GM23338 (cell line): ENCODE measurements around the gene MRFAP1.

Source experiments
- CREB1 ChIP-seq: fragments of 250-450 bp; sonication (Bioruptor Pico); IDR thresholded peaks from 2 replicates; pipeline ENCODE4 v1.5.0; 2020; ENCODE audit warnings: low read depth, mild to moderate bottlenecking, moderate library complexity
- EZH2 ChIP-seq: fragments of 200-600 bp; sonication (generic); IDR thresholded peaks from one replicate; pipeline ENCODE4 v1.8.0; 2017; ENCODE audit warnings: antibody characterized with exemption, mild to moderate bottlenecking, low read depth; ENCODE audit not compliant: unreplicated experiment
- EZH2phosphoT487 ChIP-seq: fragments of 200-600 bp; sonication (generic); IDR thresholded peaks from one replicate; pipeline ENCODE4 v1.8.1; 2018; ENCODE audit warnings: antibody characterized with exemption; ENCODE audit not compliant: unreplicated experiment
- JUNB ChIP-seq: IDR thresholded peaks from one replicate; pipeline ENCODE4 v1.6.1; 2016; ENCODE audit warnings: antibody characterized with exemption; ENCODE audit not compliant: unreplicated experiment
- NANOG ChIP-seq: IDR thresholded peaks from 2 replicates; pipeline ENCODE4 v1.6.1; 2016; ENCODE audit warnings: antibody characterized with exemption, borderline replicate concordance
- POLR2AphosphoS5 ChIP-seq: IDR thresholded peaks from 2 replicates; pipeline ENCODE4 v1.6.1; 2016; ENCODE audit warnings: antibody characterized with exemption, low read depth
- STAT1 ChIP-seq: IDR thresholded peaks from one replicate; pipeline ENCODE4 v1.6.1; 2016; ENCODE audit warnings: antibody characterized with exemption; ENCODE audit not compliant: unreplicated experiment
- ZNF114 ChIP-seq: fragments of 250-450 bp; sonication (Bioruptor Pico); IDR thresholded peaks from 2 replicates; pipeline ENCODE4 v1.5.0; 2020; ENCODE audit warnings: mild to moderate bottlenecking, moderate library complexity
- ZNF331 ChIP-seq: fragments of 250-450 bp; sonication (Bioruptor Pico); IDR thresholded peaks from 2 replicates; pipeline ENCODE4 v1.5.0; 2020; ENCODE audit warnings: low read depth, mild to moderate bottlenecking, moderate library complexity
- TF ChIP-seq, protein P1 (sequence below), 2 experiments: fragments of 200-600 bp in 1 of 2; sonication (generic) in 1 of 2; conservative IDR thresholded peaks; 2 replicates each; pipeline versions ENCODE4 v1.5.1 to v1.6.1; 2016 to 2017; ENCODE audit warnings: antibody characterized with exemption in 2 of 2, low read depth in 2 of 2, mild to moderate bottlenecking in 2 of 2, moderate library complexity in 1 of 2
- TF ChIP-seq, protein P2 (sequence below): IDR thresholded peaks from one replicate; pipeline ENCODE4 v1.6.1; 2018; ENCODE audit warnings: antibody characterized with exemption; ENCODE audit not compliant: unreplicated experiment
- TF ChIP-seq, protein P3 (sequence below): fragments of 250-450 bp; sonication (Bioruptor Pico); IDR thresholded peaks from 2 replicates; pipeline ENCODE4 v1.5.0; 2020; ENCODE audit warnings: mild to moderate bottlenecking, moderate library complexity
- TF ChIP-seq, protein P4 (sequence below): IDR thresholded peaks from 2 replicates; pipeline ENCODE4 v1.6.1; 2016; ENCODE audit warnings: antibody characterized with exemption

GRCh38 chr4:6641164-6641970 lies 882 bp downstream of the MRFAP1 start:
- TF ChIP-seq, protein P1, sequence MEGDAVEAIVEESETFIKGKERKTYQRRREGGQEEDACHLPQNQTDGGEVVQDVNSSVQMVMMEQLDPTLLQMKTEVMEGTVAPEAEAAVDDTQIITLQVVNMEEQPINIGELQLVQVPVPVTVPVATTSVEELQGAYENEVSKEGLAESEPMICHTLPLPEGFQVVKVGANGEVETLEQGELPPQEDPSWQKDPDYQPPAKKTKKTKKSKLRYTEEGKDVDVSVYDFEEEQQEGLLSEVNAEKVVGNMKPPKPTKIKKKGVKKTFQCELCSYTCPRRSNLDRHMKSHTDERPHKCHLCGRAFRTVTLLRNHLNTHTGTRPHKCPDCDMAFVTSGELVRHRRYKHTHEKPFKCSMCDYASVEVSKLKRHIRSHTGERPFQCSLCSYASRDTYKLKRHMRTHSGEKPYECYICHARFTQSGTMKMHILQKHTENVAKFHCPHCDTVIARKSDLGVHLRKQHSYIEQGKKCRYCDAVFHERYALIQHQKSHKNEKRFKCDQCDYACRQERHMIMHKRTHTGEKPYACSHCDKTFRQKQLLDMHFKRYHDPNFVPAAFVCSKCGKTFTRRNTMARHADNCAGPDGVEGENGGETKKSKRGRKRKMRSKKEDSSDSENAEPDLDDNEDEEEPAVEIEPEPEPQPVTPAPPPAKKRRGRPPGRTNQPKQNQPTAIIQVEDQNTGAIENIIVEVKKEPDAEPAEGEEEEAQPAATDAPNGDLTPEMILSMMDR (conservative IDR thresholded peaks at IDR 0.05; ENCODE audit: low read depth in 2 of 2), result no peak
- TF ChIP-seq CREB1 (CRISPR knock-in tag), result no peak
- no peak for TF ChIP-seq POLR2AphosphoS5
- no peak for TF ChIP-seq NANOG
- no peak for TF ChIP-seq JUNB
- TF ChIP-seq, protein P2, sequence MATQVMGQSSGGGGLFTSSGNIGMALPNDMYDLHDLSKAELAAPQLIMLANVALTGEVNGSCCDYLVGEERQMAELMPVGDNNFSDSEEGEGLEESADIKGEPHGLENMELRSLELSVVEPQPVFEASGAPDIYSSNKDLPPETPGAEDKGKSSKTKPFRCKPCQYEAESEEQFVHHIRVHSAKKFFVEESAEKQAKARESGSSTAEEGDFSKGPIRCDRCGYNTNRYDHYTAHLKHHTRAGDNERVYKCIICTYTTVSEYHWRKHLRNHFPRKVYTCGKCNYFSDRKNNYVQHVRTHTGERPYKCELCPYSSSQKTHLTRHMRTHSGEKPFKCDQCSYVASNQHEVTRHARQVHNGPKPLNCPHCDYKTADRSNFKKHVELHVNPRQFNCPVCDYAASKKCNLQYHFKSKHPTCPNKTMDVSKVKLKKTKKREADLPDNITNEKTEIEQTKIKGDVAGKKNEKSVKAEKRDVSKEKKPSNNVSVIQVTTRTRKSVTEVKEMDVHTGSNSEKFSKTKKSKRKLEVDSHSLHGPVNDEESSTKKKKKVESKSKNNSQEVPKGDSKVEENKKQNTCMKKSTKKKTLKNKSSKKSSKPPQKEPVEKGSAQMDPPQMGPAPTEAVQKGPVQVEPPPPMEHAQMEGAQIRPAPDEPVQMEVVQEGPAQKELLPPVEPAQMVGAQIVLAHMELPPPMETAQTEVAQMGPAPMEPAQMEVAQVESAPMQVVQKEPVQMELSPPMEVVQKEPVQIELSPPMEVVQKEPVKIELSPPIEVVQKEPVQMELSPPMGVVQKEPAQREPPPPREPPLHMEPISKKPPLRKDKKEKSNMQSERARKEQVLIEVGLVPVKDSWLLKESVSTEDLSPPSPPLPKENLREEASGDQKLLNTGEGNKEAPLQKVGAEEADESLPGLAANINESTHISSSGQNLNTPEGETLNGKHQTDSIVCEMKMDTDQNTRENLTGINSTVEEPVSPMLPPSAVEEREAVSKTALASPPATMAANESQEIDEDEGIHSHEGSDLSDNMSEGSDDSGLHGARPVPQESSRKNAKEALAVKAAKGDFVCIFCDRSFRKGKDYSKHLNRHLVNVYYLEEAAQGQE, result no peak
- TF ChIP-seq EZH2, result no peak
- TF ChIP-seq ZNF114 (CRISPR knock-in tag), result no peak
- TF ChIP-seq EZH2phosphoT487, result no peak
- no peak for TF ChIP-seq STAT1
- TF ChIP-seq, protein P3, sequence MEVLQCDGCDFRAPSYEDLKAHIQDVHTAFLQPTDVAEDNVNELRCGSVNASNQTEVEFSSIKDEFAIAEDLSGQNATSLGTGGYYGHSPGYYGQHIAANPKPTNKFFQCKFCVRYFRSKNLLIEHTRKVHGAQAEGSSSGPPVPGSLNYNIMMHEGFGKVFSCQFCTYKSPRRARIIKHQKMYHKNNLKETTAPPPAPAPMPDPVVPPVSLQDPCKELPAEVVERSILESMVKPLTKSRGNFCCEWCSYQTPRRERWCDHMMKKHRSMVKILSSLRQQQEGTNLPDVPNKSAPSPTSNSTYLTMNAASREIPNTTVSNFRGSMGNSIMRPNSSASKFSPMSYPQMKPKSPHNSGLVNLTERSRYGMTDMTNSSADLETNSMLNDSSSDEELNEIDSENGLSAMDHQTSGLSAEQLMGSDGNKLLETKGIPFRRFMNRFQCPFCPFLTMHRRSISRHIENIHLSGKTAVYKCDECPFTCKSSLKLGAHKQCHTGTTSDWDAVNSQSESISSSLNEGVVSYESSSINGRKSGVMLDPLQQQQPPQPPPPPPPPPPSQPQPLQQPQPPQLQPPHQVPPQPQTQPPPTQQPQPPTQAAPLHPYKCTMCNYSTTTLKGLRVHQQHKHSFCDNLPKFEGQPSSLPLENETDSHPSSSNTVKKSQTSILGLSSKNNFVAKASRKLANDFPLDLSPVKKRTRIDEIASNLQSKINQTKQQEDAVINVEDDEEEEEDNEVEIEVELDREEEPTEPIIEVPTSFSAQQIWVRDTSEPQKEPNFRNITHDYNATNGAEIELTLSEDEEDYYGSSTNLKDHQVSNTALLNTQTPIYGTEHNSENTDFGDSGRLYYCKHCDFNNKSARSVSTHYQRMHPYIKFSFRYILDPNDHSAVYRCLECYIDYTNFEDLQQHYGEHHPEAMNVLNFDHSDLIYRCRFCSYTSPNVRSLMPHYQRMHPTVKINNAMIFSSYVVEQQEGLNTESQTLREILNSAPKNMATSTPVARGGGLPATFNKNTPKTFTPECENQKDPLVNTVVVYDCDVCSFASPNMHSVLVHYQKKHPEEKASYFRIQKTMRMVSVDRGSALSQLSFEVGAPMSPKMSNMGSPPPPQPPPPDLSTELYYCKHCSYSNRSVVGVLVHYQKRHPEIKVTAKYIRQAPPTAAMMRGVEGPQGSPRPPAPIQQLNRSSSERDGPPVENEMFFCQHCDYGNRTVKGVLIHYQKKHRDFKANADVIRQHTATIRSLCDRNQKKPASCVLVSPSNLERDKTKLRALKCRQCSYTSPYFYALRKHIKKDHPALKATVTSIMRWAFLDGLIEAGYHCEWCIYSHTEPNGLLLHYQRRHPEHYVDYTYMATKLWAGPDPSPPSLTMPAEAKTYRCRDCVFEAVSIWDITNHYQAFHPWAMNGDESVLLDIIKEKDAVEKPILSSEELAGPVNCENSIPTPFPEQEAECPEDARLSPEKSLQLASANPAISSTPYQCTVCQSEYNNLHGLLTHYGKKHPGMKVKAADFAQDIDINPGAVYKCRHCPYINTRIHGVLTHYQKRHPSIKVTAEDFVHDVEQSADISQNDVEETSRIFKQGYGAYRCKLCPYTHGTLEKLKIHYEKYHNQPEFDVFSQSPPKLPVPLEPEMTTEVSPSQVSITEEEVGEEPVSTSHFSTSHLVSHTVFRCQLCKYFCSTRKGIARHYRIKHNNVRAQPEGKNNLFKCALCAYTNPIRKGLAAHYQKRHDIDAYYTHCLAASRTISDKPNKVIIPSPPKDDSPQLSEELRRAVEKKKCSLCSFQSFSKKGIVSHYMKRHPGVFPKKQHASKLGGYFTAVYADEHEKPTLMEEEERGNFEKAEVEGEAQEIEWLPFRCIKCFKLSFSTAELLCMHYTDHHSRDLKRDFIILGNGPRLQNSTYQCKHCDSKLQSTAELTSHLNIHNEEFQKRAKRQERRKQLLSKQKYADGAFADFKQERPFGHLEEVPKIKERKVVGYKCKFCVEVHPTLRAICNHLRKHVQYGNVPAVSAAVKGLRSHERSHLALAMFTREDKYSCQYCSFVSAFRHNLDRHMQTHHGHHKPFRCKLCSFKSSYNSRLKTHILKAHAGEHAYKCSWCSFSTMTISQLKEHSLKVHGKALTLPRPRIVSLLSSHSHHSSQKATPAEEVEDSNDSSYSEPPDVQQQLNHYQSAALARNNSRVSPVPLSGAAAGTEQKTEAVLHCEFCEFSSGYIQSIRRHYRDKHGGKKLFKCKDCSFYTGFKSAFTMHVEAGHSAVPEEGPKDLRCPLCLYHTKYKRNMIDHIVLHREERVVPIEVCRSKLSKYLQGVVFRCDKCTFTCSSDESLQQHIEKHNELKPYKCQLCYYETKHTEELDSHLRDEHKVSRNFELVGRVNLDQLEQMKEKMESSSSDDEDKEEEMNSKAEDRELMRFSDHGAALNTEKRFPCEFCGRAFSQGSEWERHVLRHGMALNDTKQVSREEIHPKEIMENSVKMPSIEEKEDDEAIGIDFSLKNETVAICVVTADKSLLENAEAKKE (CRISPR knock-in tag), result no peak
- TF ChIP-seq, protein P4, sequence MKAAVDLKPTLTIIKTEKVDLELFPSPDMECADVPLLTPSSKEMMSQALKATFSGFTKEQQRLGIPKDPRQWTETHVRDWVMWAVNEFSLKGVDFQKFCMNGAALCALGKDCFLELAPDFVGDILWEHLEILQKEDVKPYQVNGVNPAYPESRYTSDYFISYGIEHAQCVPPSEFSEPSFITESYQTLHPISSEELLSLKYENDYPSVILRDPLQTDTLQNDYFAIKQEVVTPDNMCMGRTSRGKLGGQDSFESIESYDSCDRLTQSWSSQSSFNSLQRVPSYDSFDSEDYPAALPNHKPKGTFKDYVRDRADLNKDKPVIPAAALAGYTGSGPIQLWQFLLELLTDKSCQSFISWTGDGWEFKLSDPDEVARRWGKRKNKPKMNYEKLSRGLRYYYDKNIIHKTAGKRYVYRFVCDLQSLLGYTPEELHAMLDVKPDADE, result no peak
- TF ChIP-seq ZNF331, result no peak
